HG03558 (cell line): ENCODE data around the gene KLHL22.
"Not testable (repeated sequence)": the region's sequence is repeated elsewhere in the genome, so short reads cannot be mapped to it uniquely, and the experiment has no call there.

Experiments
- ATAC-seq: cut with Tn5 transposase; IDR thresholded peaks from one replicate; pipeline ENCODE4 v1.9.1; 2021; ENCODE audit warnings: moderate number of reproducible peaks; ENCODE audit not compliant: unreplicated experiment; ENCODE audit errors: extremely low read depth

The KLHL22 gene

GRCh38 chr22:20525048-20525447, 29.5 kb upstream of the KLHL22 start:
- ATAC-seq = no peak

GRCh38 chr22:20524004-20524481, 28.4 kb upstream of the KLHL22 start:
- no peak for ATAC-seq

- no peak for ATAC-seq
These were observed 27.7 kb upstream of the KLHL22 start for GRCh38 chr22:20523086-20523983.

- no peak for ATAC-seq
These were observed 26.8 kb upstream of the KLHL22 start for GRCh38 chr22:20522134-20523004.

- no peak for ATAC-seq
These were observed 24.5 kb upstream of the KLHL22 start for GRCh38 chr22:20520093-20520511.

- no peak for ATAC-seq
These were observed 24.0 kb upstream of the KLHL22 start for GRCh38 chr22:20519558-20519957.

GRCh38 chr22:20517841-20518592, 22.4 kb upstream of the KLHL22 start:
- no peak for ATAC-seq

GRCh38 chr22:20517422-20517821, 21.8 kb upstream of the KLHL22 start:
- ATAC-seq = no peak

- ATAC-seq = no peak
These were observed 20.8 kb upstream of the KLHL22 start for GRCh38 chr22:20516399-20516798.

- ATAC-seq = no peak
These were observed 19.2 kb upstream of the KLHL22 start for GRCh38 chr22:20514658-20515406.

- no peak for ATAC-seq
These were observed 16.1 kb upstream of the KLHL22 start for GRCh38 chr22:20511578-20512229.

GRCh38 chr22:20510811-20511577, 15.4 kb upstream of the KLHL22 start:
- no peak for ATAC-seq

GRCh38 chr22:20509344-20510047, 13.9 kb upstream of the KLHL22 start:
- no peak for ATAC-seq

- no peak for ATAC-seq
These were observed 13.2 kb upstream of the KLHL22 start for GRCh38 chr22:20508815-20509271.

- not testable (repeated sequence) for ATAC-seq
These were observed 12.6 kb upstream of the KLHL22 start for GRCh38 chr22:20508067-20508755.

- ATAC-seq = no peak
These were observed 11.9 kb upstream of the KLHL22 start, which contains the start of gene MED15 for GRCh38 chr22:20507253-20508066. MED15 (plus strand) TSS chr22:20507610; CDS start chr22:20507679, 69 bp downstream.
